ENCODE measurements around the gene GLIPR1.

- TF ChIP-seq CTCF (IDR thresholded peaks at IDR 0.05) (no peak), POLR2A (IDR thresholded peaks at IDR 0.05) (no peak)
These were observed 543 bp upstream of the GLIPR1 start for GRCh38 chr12:75479963-75480461.

Measured in heart left ventricle (tissue), 13 donors.